Endometrium (tissue), 2 donors: ENCODE data around the gene UBE2V1.
"Not testable (repeated sequence)": the region's sequence is repeated elsewhere in the genome, so short reads cannot be mapped to it uniquely, and the experiment has no call there.

Source experiments
- FAIRE-seq: peaks from 2 replicates; lab custom pipeline; 2012; peaks lifted over from hg19 to GRCh38; lab: Jason Lieb, UNC
- donor health status: control.
- donor health status: control.

The UBE2V1 gene

DNA sequence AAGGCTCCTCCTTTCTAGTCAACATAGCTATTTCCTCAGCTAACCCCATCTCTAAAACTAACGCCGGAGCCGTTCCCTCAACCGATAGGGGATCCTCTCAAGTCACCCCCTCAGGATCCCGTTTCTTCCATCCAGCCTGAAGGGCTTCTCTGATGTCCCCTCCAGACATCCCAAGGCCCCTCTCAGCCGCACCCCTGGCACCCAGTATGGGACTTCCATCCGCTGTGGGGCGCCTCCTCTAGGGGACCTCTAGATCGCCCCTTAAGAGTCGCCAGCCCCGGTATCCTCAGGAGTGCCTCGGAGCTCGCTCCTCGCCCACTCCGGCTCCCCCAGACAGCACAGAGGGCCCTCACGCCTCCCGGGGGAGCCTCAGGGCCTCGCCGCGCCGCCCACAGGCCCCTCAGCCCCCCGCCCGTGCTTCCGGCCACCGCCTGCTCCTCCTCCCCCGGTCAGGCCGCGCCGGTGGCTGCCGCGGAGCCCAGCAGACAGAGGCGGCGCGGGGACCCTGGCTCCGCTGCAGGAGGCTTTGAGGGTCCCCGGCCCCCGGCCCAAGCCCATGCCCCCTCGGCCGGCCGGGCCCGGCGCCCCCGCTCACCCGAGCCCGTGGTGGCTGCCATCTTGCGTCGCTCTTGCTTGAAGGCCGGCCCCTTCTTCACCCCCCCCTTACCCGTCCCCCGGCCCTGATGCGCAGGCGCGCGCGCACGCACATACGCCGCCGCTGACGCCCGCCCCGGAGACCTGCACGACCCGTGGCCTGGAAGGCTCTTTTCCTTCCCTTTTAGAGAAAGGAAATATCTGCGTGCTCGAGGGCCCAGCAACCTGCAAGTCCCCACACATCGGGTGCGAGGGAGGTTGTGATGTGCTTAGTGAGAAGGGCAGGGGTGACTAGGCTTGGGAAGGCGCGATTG is at the start of gene UBE2V1:
Gene UBE2V1, minus strand, starts transcription at position 639 of the 908 bp plus-strand sequence. Its CDS starts 22 bp downstream, at position 617.
- no peak for FAIRE-seq

DNA sequence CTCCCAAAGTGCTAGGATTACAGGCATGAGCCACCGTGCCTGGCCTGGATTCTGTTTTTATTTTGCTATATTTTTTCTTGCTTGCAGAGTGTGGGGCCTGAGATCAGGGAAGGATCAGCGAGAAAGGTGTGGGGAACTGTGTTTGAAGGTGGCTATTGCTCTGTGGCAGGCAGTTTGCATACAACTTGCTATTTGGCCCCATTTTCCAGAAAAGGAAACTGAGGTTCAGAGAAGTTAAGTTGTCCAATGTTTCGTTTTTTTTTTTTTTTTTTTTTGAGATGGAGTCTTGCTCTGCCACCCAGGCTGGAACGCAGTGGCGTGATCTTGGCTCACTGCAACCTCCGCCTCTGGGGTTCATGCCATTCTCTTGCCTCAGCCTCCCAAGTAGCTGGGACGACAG is 48.5 kb upstream of the UBE2V1 start:
- FAIRE-seq: not testable (repeated sequence)

DNA sequence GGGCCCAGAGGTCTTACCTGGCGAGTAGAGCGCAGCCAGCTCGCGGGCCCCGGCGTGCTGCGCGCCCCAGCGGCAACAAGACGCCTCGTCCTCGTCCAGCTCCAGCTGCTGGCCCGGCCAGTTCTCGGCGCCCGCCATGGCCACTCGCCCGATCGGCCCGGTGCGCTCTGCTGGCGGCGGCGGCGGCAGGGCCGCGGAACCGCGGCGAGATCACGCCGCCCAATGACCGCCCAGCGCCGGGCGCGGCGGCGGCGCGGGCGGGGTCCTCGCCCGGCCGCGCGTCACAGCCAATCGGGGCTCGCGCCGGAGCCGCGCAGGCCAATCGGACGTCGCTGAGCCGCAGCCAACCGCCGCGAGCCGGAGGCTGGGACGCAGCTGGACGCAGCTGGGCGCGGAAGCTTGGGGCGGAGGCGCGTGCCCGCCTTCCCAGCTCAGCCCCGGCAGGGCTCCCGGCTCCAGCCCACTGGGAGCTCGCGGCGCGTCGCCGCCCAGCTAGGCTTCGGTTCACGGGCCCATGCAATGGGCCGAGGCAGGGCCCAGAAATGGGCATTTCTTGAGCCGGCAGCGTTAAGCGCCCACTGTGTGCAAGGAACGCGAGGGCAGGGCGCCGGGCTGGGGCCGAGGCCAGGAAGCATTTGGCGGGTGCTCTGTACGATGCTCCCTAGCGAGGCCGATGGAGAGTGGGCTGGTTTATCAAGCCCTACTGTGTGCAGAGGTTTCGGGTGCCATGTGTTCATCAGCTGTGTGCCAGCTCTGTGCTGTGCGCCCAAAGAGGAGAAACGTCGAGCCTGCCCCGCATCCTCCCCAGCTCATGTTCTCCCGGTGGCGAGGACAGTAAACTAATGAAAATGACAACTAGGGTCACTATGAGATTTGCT is 40.8 kb upstream of the UBE2V1 start, which contains the start of gene PEDS1:
Gene PEDS1, minus strand, starts transcription at position 224 of the 878 bp plus-strand sequence. Its CDS starts 86 bp downstream, at position 138.
- no peak for FAIRE-seq

DNA sequence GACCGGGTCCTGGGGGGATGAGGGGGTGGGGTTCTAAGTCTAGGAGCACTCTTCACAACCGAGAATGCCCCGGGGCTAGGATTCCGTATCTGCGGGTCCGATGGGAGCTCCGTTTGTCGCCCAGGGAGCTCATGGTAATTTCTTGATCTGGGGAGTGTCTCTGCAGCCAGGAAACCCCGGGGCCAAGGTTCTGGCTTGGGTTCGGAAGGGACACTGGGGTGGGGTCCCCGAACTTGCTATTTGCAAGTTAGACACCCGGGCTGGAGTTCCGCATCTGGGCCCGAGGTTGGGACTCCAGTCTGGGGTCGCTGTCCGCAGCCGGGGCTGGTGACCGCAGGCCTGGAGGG is 40.2 kb upstream of the UBE2V1 start:
- FAIRE-seq: no peak

DNA sequence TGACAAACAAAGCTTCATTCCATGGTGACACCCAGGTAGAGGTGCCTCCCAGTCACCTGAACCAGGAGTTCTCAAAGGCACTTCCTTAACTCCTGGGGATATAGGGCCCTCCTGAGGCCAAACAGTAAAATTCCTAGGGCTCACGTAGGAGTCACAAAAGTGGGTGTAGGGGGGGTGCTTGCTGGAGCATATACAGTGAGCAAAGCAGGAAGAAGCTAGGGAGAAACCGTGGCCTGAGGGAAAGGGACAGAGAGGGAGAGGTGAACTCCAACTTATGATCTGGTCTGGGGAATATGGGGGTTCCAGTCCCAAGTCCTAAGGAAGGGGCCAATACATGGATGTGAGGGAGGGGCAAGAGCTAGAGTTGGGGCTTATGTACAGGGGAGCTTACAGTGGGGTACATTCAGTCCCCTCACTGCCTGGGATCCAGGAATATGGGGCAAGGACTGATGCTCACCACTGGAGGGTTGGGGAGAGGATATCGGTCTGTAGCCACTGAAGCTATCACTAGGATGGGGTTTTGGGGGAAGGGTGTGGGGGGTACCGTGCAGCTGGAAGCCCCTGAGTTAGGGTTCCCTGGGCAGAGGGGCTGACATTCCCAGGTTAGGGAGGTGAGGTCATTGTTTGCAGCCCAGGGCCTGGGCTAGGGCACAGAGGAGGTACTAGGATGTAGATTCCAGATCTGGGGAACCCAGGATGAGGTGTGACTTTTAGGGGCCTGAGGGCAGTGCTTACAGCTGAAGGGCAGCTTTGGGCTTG is 39.6 kb upstream of the UBE2V1 start:
- no peak for FAIRE-seq

DNA sequence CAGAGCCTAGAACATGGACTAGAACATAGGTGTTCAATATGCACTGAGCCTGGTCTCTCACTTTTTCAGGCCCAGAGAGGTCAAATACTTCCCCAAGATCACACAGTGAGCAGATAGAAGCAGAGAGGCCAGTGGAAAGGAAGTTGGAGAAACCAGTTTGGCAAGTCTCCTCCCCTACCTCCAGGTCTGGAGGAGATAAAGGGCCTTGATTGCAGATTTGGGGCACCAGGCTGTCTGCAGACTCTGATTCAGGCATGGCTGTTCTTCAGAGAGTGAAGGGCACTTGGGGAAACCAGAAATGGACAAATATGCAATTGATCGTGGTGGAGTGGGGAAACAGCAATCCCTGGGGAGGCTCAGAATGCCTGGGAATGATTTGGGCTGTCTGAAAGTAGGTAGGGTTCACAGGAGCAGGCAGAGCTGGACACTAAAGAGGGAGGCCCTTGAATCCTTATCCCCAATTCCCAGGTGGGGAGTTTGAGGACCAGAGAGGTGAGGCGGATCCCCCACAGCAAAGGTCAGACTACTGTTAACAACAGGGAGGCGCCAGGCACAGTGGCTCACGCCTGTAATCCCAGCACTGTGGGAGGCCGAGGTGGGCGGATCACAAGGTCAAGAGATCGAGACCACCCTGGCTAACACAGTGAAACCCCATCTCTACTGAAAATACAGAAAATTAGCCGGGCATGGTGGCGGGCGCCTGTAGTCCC is 38.2 kb upstream of the UBE2V1 start:
- FAIRE-seq: no peak

DNA sequence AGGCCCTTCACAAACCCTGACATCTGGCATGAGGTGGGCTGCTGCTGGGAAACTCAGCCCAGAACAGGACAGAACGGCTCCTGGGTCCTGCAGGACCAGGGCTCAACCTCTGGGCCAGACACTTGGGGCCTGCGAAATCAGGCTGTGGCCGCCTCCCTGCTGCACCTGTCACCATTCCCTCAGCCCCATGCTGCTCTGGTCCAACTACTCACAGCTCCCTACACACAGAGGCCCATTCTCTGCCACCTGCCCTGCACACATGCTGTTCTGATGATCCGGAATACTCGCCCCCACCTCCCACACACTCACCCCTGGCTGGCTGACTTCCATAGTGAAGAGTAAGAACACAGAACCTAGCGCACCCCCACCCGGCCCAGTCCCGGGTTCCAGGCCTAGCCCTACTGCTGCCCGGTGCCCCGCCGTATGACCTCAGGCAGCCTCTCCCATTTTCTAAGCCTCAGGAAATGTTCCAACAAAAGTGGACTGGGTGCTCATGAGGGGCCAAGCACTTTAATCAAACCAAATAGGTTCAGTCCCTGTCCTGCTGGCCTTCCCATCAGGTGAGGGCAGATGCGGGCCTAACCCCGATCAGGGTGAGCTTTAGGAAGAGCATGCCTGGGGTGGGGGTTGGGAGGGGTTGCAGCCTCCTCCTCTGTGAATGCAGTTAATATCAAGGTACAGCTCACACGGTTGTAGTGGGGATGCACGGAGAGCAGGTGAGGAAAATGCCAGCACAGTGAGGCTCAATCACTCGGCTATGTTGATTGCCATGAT is 36.7 kb upstream of the UBE2V1 start:
- FAIRE-seq: no peak

DNA sequence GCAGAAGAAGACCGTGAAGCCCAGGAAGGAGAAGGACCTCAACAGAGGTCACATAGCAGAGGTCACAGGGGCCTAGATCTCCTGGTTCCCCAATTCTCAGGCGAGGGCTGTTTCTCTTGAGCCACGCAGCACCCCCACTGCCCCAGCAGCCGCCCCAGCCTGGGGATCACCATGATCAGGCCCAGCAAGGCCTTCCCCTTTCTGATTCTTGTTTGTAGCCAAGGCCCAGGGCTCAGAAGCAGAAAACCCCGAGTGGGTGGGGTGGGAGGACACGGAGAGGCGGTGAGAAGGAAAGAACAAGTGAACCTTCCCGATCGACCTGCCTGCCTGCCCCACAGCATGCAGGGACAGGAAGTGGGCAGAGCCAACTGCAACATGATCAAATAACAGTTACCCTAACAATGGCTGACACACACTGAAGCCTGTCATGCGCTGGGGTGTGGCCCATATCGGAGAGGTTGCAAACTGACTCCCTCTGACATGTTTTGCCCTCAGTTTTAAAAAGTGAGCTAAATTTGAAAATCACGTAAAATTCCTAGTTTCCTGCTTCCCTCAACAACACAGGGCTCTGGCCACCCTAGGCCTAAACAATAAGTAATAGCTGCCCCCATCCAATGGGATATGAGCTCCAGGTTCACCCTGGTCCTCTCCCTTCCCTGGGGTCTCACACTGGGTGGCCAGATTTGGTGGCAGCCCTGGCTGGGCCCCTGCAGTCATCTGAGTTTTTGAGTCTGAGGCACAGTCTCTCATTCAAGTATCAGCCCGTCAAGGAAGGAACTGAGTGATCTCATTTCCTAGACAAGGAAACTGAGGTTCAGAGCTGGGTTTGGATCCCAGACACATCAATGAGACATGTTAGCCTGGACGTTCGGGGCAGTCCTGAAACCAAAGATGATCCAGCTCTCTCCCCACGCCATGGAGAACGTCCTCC is 34.0 kb upstream of the UBE2V1 start:
- no peak for FAIRE-seq

DNA sequence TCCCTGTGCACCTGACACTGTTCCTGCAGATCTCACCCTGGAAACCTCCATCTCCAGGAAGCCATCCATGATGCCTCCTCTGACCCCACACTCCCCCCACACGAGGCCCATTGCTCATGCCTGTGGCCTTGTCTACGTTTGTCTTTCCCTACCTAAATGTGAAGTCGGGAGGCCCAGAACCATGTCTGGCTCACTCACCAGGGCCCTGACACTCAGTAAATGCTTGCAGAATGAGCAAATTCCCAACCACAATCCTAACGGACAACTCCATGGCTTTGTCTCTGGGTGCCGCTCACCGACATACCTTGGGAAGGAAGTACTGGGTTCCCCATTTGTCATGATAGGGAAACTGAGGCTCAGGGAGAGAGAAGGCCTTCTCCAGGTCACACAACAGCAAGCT is 33.3 kb upstream of the UBE2V1 start:
- no peak for FAIRE-seq

DNA sequence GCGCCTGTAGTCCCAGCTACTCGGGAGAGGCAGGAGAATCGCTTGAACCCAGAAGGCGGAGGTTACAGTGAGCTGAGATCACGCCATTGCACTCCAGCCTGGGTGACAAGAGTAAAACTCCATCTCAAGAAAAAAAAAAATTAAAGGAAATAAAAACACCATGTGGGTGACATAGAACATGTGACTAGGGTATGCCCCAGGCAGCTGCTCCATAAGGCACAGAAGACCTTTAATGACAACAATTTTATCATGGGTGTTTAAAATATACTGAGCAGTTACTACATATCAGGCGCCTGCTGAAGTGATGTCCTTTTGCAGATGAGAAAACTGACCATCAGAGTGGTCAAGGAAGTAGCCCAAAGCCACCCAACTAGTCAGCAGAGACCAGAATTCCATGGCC is 32.6 kb upstream of the UBE2V1 start:
- no peak for FAIRE-seq

DNA sequence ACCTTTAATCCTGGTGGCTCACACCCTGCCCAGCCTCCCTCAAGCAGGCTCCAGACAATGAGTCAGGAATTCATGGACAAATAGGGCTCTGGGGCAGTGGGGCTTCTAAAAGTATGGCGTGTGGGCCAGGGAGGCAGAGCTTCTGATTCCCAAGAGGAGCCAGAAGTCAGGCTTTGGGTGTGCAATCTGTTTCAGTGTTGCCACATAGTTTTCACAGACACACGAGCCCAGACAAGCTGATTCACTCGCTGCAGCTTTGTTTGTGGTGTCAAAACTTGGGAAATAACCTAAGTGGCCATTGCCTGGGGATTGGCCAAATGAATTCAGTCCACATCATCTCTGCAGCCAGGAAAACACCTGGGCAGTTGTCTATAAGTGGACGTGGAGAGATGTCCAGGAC is 31.4 kb upstream of the UBE2V1 start:
- FAIRE-seq: no peak

DNA sequence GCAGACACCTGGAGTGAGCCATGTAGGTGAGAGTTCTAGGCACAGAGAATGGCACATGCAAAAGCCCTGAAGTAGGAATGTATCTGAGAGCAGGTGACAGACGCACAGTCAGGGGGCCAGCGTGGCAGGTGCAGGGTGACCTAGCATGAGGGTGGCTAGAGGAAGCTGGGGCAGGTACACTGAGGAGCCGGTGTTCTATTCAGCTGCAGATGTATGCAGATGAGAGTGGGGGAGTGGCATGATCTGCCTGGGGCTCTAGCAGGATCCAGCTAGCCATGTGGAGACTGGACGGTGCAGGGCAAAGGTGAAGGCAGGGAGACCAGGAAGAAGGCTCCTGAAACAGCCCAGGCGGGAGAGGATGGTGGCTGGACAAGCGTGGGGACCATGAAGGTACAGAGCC is 29.9 kb upstream of the UBE2V1 start:
- no peak for FAIRE-seq

DNA sequence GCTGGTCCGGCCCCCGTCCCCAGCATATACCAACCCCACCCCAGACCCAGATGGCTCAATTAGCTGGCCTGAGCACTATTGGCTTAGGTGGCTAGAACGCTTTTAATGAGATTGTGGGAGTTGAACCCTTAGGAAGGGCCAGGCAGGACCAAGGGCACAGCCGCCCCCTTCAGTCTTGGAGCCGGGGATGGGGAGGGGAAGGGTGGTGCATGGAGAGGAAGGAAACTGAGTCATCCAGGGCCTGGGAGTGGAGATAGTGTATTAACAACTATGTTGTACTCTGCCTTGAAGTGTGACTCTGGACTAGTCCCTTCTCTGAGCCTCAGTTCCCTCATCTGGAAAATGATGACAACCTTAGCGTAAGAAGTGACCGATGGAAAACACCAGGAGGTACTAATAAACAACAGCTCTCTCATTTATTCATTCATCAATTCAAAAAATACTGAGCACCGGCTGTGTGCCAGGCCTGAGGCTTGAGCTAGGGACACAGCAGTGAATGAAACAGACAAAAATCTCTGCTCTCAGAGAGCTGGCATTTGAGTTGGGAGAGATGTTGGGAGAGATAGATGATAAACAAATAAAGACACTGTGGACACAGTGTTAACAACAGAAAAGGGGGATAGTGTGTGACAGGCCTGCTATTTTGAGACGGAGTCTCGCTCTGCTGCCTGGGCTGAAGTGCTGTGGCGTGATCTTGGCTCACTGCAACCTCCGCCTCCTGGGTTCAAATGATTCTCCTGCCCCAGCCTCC is 29.0 kb upstream of the UBE2V1 start:
- no peak for FAIRE-seq

DNA sequence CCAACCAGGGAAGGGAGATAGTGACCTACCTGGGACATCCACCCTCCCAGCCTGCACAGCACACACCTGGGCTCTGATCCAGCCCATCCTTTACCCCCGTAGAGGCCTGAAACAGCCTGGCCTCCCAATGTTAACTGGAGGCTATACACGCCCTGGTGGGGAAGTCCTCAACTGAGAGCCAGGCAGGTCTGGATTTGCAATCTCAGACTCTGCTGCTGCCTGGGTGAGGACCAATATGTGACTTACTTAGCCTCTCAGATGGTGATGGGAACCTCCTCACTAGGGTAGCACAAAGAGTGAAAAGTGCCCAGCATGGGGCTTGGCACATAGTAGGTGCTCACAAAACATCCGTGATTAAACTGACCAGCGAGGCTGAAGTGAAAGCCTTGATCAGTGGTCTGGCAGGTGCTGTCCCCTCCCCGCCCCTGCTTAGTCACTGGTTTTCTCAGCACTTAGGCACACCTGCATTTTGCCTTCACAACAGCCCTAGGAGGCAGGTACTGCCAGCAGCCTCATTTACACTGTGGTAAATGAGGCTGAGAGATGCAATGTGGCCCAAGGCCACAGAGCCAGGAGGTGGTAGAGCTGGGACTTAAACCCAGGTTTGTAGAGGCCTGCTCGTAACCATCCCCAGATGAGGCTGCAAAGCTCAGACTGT is 28.2 kb upstream of the UBE2V1 start:
- FAIRE-seq: no peak

DNA sequence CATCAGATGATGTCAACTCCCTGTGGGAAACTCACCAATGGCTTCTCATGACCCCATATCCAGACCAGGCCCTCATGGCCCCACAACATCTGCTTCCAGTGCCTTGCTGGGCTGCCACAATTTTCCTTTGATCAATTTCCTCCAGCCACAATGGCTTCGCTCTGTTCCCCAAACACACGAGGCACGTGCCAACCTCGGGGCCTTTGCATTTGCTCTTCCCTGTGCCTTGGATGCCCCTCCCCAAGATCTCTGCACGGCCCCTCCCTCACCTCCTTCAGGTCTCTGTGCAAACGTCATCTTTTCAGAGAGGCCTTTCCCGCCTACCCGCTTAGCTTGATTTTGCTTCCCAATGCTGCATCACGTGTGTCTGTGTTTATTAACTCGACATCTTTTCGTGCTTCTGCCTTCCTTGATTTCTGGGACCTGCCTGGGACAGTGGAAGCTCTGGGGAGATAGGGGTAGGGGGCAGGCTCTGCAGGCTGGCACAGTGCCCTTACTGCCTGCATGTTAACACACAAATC is 27.4 kb upstream of the UBE2V1 start:
- no peak for FAIRE-seq

DNA sequence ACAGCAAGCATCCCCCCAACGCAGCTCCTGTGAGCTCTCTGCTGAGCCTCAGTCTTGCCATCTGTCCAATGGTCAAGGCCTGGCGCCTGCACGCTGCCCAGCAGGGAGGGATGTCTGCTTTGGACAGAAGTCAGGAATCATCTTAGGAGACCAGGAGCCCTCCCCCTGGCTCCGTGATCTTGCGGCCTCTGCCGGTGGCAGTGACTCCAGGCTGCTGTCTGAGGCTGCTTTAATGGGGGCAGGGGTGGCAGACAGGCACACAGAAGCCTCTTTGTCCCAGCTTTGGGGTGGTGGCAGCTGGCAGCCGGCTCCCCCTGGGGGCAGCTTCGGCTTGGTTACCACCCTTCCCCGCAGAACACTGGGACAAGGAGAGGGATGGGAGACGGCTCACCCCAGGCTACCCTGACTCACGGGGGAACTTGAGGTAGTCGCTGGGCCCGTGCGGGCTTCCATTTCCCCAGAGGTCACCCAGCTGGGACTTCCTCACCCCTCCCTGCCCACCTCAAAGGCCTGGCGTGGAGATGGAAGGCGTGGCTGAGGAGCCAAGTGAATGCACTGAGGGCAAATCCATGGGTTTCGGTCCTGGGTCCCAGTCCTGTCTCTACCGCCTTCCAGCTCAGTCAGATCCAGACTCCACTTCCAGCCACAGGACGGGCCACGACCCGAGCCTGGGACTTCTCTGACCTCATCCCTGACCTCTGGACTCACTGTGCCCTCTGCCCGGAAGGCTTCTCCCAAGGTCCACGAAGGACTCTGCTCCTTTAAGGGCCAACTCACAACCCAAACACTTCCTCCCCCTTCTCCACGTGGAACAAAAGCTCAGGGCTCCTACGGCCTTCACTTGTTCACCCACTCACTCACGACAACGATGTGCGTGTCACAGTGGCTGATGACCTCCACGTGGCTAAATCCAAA is 25.8 kb upstream of the UBE2V1 start:
- no peak for FAIRE-seq

DNA sequence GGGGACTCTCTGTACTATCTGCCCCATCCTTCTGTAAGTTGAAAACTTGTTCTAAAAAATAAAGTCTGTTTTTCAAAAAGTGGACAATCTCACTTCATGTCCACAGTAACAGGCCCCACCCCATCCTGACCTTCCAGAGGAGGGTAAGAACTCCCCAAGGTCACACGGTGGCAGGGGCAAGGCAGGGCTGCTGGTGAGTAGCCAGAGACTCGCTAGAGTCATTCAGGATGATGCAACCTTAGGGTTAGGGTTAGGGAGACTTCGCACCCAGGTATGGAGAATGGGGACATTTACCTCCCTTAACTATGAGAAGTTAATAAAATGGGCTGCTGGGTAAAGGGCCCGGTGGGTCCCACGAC is 25.1 kb upstream of the UBE2V1 start:
- FAIRE-seq: no peak
